Measurements from ENCODE around the gene DZANK1.

Gene DZANK1

GRCh38 chr20:18496740-18497592 lies 30.1 kb upstream of the DZANK1 start, which contains the start of gene RBBP9 (continued):
- TF ChIP-seq PRDM10 (tag by site-specific recombination; IDR thresholded peaks at IDR 0.05) (peak; percentile 70), ZNF624 (tag by site-specific recombination; IDR thresholded peaks at IDR 0.05) (no peak), ZNF521 (tag by site-specific recombination; IDR thresholded peaks at IDR 0.05) (no peak), REPIN1 (tag by site-specific recombination; IDR thresholded peaks at IDR 0.05; ENCODE audit: low read depth) (no peak), ZNF157 (tag by site-specific recombination; IDR thresholded peaks at IDR 0.05) (no peak), ZNF24 (tag by site-specific recombination; IDR thresholded peaks at IDR 0.05) (no peak), ZNF292 (tag by site-specific recombination; IDR thresholded peaks at IDR 0.05; ENCODE audit: borderline replicate concordance, low read depth) (no peak), ZNF280C (tag by site-specific recombination; IDR thresholded peaks at IDR 0.05) (no peak), ZNF791 (tag by site-specific recombination; IDR thresholded peaks at IDR 0.05) (no peak), KLF16 (tag by site-specific recombination; IDR thresholded peaks at IDR 0.05) (no peak), ZNF664 (tag by site-specific recombination; IDR thresholded peaks at IDR 0.05) (no peak), ZBTB17 (tag by site-specific recombination; IDR thresholded peaks at IDR 0.05) (peak; percentile 99), ZNF843 (tag by site-specific recombination; IDR thresholded peaks at IDR 0.05) (no peak; the same call in 1 of the 2 replicates), ZNF37A (tag by site-specific recombination; IDR thresholded peaks at IDR 0.05) (no peak), AEBP2 (tag by site-specific recombination; IDR thresholded peaks at IDR 0.05; ENCODE audit: borderline replicate concordance) (no peak), KLF1 (tag by site-specific recombination; IDR thresholded peaks at IDR 0.05) (no peak), RBAK (tag by site-specific recombination; IDR thresholded peaks at IDR 0.05) (no peak), ZFP37 (tag by site-specific recombination; IDR thresholded peaks at IDR 0.05) (peak; percentile 81), ATF2 (tag by site-specific recombination; IDR thresholded peaks at IDR 0.05; ENCODE audit: low read depth) (no peak), ZBTB10 (tag by site-specific recombination; IDR thresholded peaks at IDR 0.05) (no peak), ZNF302 (tag by site-specific recombination; IDR thresholded peaks at IDR 0.05; ENCODE audit: low read depth) (no peak), ZNF146 (tag by site-specific recombination; IDR thresholded peaks at IDR 0.05) (no peak), ZNF394 (tag by site-specific recombination; IDR thresholded peaks at IDR 0.05; ENCODE audit: borderline replicate concordance) (no peak; the same call in 1 of the 2 replicates), ZNF585B (tag by site-specific recombination; IDR thresholded peaks at IDR 0.05) (no peak), KLF17 (tag by site-specific recombination; IDR thresholded peaks at IDR 0.05) (peak; percentile 51; the same call in 1 of the 2 replicates), ZNF561 (tag by site-specific recombination; IDR thresholded peaks at IDR 0.05; ENCODE audit: borderline replicate concordance) (peak; percentile 70; the same call in 1 of the 2 replicates), ZNF311 (tag by site-specific recombination; IDR thresholded peaks at IDR 0.05; ENCODE audit: borderline replicate concordance) (no peak)

Measured in HEK293 (cell line).